Neural crest cell (in vitro differentiated cells): Measurements from ENCODE around the gene DCLRE1A. TPM values are rescaled to one million over a fixed set of nuclear protein-coding genes. Genes with fewer than 3 reads are reported as not detected.
"Not testable (repeated sequence)": the region's sequence is repeated elsewhere in the genome, so short reads cannot be mapped to it uniquely, and the experiment has no call there.

Experiments
- DNase-seq: peaks from one replicate; pipeline ENCODE4 v3.0.0; 2021; ENCODE audit warnings: low read depth, mixed read lengths, low spot score
- H3K27ac Mint-ChIP-seq: one replicate; pipeline ENCODE4 v1.8.0; 2021; ENCODE audit warnings: mild to moderate bottlenecking, mixed read lengths; ENCODE audit not compliant: unreplicated experiment
- H3K27me3 Mint-ChIP-seq: 2 replicates; pipeline ENCODE4 v1.8.0; 2021; ENCODE audit warnings: low read depth, mild to moderate bottlenecking, mixed read lengths
- H3K36me3 Mint-ChIP-seq: 2 replicates; pipeline ENCODE4 v1.8.0; 2021; ENCODE audit warnings: low read depth, mild to moderate bottlenecking, mixed read lengths
- H3K4me1 Mint-ChIP-seq: 2 replicates; pipeline ENCODE4 v1.8.0; 2021; ENCODE audit warnings: mixed read lengths
- H3K4me3 Mint-ChIP-seq: one replicate; pipeline ENCODE4 v1.8.0; 2021; ENCODE audit warnings: mild to moderate bottlenecking, mixed read lengths
- H3K9me3 Mint-ChIP-seq: 2 replicates; pipeline ENCODE4 v1.8.0; 2021; ENCODE audit warnings: mixed read lengths
- CTCF ChIP-seq: fragments of 200-600 bp; sonication (generic); conservative IDR thresholded peaks from 2 replicates; pipeline ENCODE4 v1.5.0; 2021; ENCODE audit warnings: antibody characterized with exemption, mild to moderate bottlenecking
- total RNA-seq: library from RNA; stranded (reverse); gene quantifications from 2 replicates; pipeline ENCODE4 v1.2.1, GENCODE V29; 2021

The DCLRE1A gene
- total RNA-seq, 1 donor from 2014 or later = 19.4 TPM

- Mint-ChIP-seq H3K27me3 (no peaks in the 10 kb centered on the region), H3K27ac (no peak overlapping the region), H3K4me3 (no peak overlapping the region), H3K36me3 (no peaks in the 10 kb centered on the region), H3K4me1 (peaks cover 5% of the 10 kb centered on the region), H3K9me3 (no peaks in the 10 kb centered on the region)
- no peak for TF ChIP-seq CTCF
- no peak for DNase-seq
Observed at GRCh38 chr10:113823389-113823788, 30.5 kb downstream of the DCLRE1A start.

GRCh38 chr10:113822174-113822573 is 31.7 kb downstream of the DCLRE1A start:
- Mint-ChIP-seq H3K4me1 (peaks cover 5% of the 10 kb centered on the region), H3K9me3 (no peaks in the 10 kb centered on the region), H3K27ac (no peak overlapping the region), H3K4me3 (no peak overlapping the region), H3K36me3 (no peaks in the 10 kb centered on the region), H3K27me3 (no peaks in the 10 kb centered on the region)
- no peak for DNase-seq
- no peak for TF ChIP-seq CTCF

- DNase-seq, H3K9me3 Mint-ChIP-seq, H3K36me3 Mint-ChIP-seq, H3K27ac Mint-ChIP-seq, H3K4me1 Mint-ChIP-seq, H3K27me3 Mint-ChIP-seq, H3K4me3 Mint-ChIP-seq: not testable (repeated sequence)
Observed at GRCh38 chr10:113821306-113821705, 32.6 kb downstream of the DCLRE1A start.

GRCh38 chr10:113820507-113820906 is 33.4 kb downstream of the DCLRE1A start:
- TF ChIP-seq CTCF = no peak
- H3K4me1 Mint-ChIP-seq = peaks cover 5% of the 10 kb centered on the region
- DNase-seq = peak; percentile 23
- no peaks in the 10 kb centered on the region for H3K27me3 Mint-ChIP-seq
- no peak overlapping the region for H3K4me3 Mint-ChIP-seq
- H3K36me3 Mint-ChIP-seq = no peaks in the 10 kb centered on the region
- H3K27ac Mint-ChIP-seq = no peak overlapping the region
- H3K9me3 Mint-ChIP-seq = no peaks in the 10 kb centered on the region

GRCh38 chr10:113819989-113820388 is 33.9 kb downstream of the DCLRE1A start:
- Mint-ChIP-seq H3K4me1 (peaks cover 5% of the 10 kb centered on the region), H3K27ac (no peak overlapping the region), H3K4me3 (no peak overlapping the region), H3K9me3 (no peaks in the 10 kb centered on the region), H3K27me3 (no peaks in the 10 kb centered on the region), H3K36me3 (no peaks in the 10 kb centered on the region)
- no peak for TF ChIP-seq CTCF
- DNase-seq = no peak

GRCh38 chr10:113814700-113815099 is 39.2 kb downstream of the DCLRE1A start:
- H3K27me3 Mint-ChIP-seq, H3K36me3 Mint-ChIP-seq, H3K9me3 Mint-ChIP-seq, H3K27ac Mint-ChIP-seq, H3K4me3 Mint-ChIP-seq, H3K4me1 Mint-ChIP-seq, DNase-seq: not testable (repeated sequence)

- H3K4me3 Mint-ChIP-seq = no peak overlapping the region
- peaks cover 7% of the 10 kb centered on the region for H3K9me3 Mint-ChIP-seq
- peaks cover 5% of the 10 kb centered on the region for H3K27me3 Mint-ChIP-seq
- H3K27ac Mint-ChIP-seq = no peak overlapping the region
- TF ChIP-seq CTCF = no peak
- no peaks in the 10 kb centered on the region for H3K4me1 Mint-ChIP-seq
- peaks cover 2% of the 10 kb centered on the region for H3K36me3 Mint-ChIP-seq
- no peak for DNase-seq
Observed at GRCh38 chr10:113808168-113808567, 45.7 kb downstream of the DCLRE1A start.
